ENCODE data around the gene EHD4.

Gene EHD4

DNA sequence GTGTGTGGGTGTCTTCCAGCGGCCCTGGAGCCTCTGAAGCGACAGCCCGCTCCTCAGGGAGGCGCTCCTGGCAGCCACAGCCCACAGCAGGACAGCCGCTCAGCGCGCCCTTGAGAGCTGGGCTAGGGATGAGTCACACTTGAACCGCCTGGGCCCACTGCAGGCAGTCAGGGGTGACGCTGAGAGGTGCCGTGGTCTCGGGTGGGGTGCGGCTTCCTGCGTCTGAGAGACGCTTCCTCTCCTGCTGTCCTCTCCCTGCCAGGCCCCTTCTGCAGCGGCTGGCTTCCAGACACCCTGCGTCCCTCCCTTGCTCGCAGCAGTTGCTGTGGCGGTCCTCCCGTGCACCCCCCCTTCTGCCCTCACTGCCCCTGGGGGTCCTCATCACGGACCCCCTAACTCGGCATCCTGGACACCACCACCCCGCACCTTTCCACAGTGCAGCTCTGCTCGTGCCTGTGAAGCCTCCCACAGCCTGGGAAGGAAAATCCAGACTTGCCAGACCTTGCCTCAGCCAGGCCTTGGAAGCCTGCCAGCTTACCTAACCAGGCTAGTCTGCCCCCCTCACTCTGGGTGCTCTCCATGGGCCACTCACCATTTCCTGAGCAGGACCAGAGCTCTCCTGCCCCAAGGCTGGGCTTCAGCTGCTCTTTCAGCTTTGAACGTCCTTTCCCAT, 77.4 kb downstream of the EHD4 start:
- TF ChIP-seq GATA2 (IDR thresholded peaks at IDR 0.05; ENCODE audit: low read depth, low read length) (no peak), GATA3 (IDR thresholded peaks at IDR 0.05; ENCODE audit: low read depth, low read length) (no peak)

DNA sequence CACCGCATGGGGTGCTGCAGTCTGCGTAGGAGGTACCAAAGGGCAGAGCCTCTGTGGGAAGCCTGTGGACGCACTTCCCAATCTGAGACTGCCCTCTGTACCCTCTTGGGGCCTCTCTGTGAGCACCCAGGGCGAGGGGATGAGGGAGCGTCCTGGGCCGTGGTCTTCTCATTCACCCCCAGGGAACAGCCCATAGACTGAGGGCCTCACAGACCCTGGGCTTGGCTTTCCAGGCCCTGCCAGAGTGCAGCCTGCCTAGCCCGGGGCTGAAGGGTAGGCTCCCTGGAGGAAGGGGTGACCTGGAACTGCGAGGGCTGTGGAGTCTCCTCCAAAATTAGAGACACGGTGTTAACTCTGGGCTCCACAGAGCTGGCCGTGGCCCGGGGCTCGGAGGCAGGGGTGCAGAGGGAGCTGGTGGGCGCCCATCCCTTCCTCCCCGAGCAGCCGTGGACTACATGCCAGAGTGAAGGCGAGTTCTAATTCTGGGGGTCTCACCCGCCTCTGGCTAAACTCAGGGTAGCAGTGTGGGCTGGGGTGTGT, 78.0 kb downstream of the EHD4 start:
- TF ChIP-seq GATA2 (IDR thresholded peaks at IDR 0.05; ENCODE audit: low read depth, low read length) (no peak), GATA3 (IDR thresholded peaks at IDR 0.05; ENCODE audit: low read depth, low read length) (no peak)

GRCh38 chr15:41893422-41894250, 78.7 kb downstream of the EHD4 start, which contains the start of gene SPTBN5:
SPTBN5 (minus strand) TSS chr15:41894053; CDS start chr15:41893497, 556 bp downstream.
- TF ChIP-seq GATA2 (IDR thresholded peaks at IDR 0.05; ENCODE audit: low read depth, low read length) (peak; percentile 98), GATA3 (IDR thresholded peaks at IDR 0.05; ENCODE audit: low read depth, low read length) (no peak; the same call in 1 of the 2 replicates)

- TF ChIP-seq GATA3 (IDR thresholded peaks at IDR 0.05; ENCODE audit: low read depth, low read length) (no peak), GATA2 (IDR thresholded peaks at IDR 0.05; ENCODE audit: low read depth, low read length) (no peak)
These were observed 79.5 kb downstream of the EHD4 start for GRCh38 chr15:41892621-41893421.

DNA sequence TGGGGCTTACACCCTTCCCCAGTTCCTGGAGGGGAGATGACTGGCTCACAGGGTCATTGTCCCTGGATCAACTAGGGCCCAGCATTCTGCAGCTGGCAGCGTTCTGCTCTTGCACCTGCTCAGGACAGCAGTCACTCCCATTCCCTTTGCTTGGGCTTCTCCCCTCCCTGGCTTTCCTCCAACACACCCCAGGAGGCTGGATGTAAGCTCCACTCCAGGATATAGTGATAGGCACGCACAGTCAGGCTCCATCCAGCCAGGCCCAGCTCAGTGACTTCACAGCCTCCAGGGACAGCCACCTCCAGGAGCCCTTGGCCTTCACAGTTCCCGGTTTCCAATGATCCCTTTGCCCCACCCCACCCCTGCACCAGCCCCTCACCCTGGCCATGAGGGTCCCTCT, 80.4 kb downstream of the EHD4 start:
- TF ChIP-seq GATA3 (IDR thresholded peaks at IDR 0.05; ENCODE audit: low read depth, low read length) (no peak), GATA2 (IDR thresholded peaks at IDR 0.05; ENCODE audit: low read depth, low read length) (no peak)

GRCh38 chr15:41891226-41891625, 81.1 kb downstream of the EHD4 start:
- TF ChIP-seq GATA2 (IDR thresholded peaks at IDR 0.05; ENCODE audit: low read depth, low read length) (no peak), GATA3 (IDR thresholded peaks at IDR 0.05; ENCODE audit: low read depth, low read length) (no peak)

- TF ChIP-seq GATA3 (IDR thresholded peaks at IDR 0.05; ENCODE audit: low read depth, low read length) (no peak), GATA2 (IDR thresholded peaks at IDR 0.05; ENCODE audit: low read depth, low read length) (no peak)
These were observed 82.2 kb downstream of the EHD4 start for GRCh38 chr15:41890050-41890690.

- TF ChIP-seq GATA3 (IDR thresholded peaks at IDR 0.05; ENCODE audit: low read depth, low read length) (no peak), GATA2 (IDR thresholded peaks at IDR 0.05; ENCODE audit: low read depth, low read length) (no peak)
These were observed 83.6 kb downstream of the EHD4 start for GRCh38 chr15:41888662-41889253.

- TF ChIP-seq GATA3 (IDR thresholded peaks at IDR 0.05; ENCODE audit: low read depth, low read length): no peak
- no peak for TF ChIP-seq GATA2 (IDR thresholded peaks at IDR 0.05; ENCODE audit: low read depth, low read length)
These were observed 84.5 kb downstream of the EHD4 start for GRCh38 chr15:41887893-41888292.

GRCh38 chr15:41887161-41887560, 85.2 kb downstream of the EHD4 start:
- no peak for TF ChIP-seq GATA2 (IDR thresholded peaks at IDR 0.05; ENCODE audit: low read depth, low read length)
- no peak for TF ChIP-seq GATA3 (IDR thresholded peaks at IDR 0.05; ENCODE audit: low read depth, low read length)

DNA sequence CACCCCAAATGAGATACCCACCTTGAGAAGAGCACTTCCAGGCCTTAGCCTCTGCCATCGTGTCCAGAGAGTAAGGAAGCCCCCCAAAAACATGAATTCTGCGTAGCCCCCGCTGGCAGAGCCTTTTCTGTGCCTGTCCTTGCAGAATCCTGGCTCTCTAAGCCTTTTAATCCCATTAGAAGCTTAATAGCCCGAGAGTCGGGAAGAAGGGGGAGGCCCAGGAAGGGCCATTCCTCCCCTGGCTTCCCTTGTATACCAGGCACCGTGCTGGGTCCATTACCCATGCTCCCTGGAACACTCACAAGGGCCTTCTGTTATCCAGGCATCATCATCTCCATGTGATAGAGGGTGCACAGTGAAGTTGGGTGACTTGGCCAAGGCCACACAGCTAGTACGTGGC, 85.6 kb downstream of the EHD4 start:
- TF ChIP-seq GATA2 (IDR thresholded peaks at IDR 0.05; ENCODE audit: low read depth, low read length) (no peak), GATA3 (IDR thresholded peaks at IDR 0.05; ENCODE audit: low read depth, low read length) (no peak)

DNA sequence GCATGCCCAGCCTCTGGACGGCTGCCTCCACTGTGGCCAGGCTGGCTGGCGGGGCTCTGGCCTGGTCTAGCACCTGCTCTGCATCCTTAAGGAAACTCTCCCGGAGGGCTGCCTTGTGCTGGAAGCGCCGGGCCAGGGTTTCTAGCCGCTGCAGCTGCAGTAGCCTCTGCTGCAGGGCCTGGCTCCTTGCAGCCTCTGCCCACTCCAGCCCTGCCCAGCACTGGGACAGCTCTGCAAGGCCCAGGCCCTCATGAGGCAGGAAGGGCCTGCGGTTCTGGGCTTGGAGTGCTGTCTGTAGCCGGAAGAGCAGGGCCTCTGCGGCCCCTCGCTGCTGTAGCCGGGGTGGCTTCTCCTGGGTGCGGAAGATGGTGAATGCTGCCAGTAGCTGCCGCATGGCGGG, 86.5 kb downstream of the EHD4 start:
- TF ChIP-seq GATA2 (IDR thresholded peaks at IDR 0.05; ENCODE audit: low read depth, low read length): no peak
- TF ChIP-seq GATA3 (IDR thresholded peaks at IDR 0.05; ENCODE audit: low read depth, low read length): no peak

GRCh38 chr15:41885321-41885720, 87.0 kb downstream of the EHD4 start:
- TF ChIP-seq GATA3 (IDR thresholded peaks at IDR 0.05; ENCODE audit: low read depth, low read length) (no peak), GATA2 (IDR thresholded peaks at IDR 0.05; ENCODE audit: low read depth, low read length) (no peak)
